Measurements from ENCODE around the gene C16orf95. TPM values are rescaled to one million over a fixed set of nuclear protein-coding genes. Genes with fewer than 3 reads are reported as not detected.

Gene C16orf95
- total and polyA plus RNA-seq, 9 donors, result 2.1 to 3.4 (median 2.8) TPM

- Histone ChIP-seq H3K27me3 (ENCODE audit: control insufficient read depth, insufficient read depth, low read length) (no peaks in the 10 kb centered on the region), H3K9me3 (replicated peaks; ENCODE audit: control insufficient read depth, low read depth, low read length) (no peaks in the 10 kb centered on the region), H3K27ac (ENCODE audit: low read length) (no peak overlapping the region), H3K4me1 (ENCODE audit: control insufficient read depth, insufficient read depth, low read length) (no peaks in the 10 kb centered on the region), H3K4me3 (ENCODE audit: low read length) (no peak overlapping the region), H3K36me3 (ENCODE audit: control insufficient read depth, insufficient read depth, low read length) (peaks cover 77% of the 10 kb centered on the region)
- DNase-seq, result no peak
- WGBS (ENCODE audit: insufficient coverage), result 87% methylated on average over 14 of the region's 15 CpGs
Measured at GRCh38 chr16:87333101-87333500, 15.9 kb upstream of the C16orf95 start.

DNA sequence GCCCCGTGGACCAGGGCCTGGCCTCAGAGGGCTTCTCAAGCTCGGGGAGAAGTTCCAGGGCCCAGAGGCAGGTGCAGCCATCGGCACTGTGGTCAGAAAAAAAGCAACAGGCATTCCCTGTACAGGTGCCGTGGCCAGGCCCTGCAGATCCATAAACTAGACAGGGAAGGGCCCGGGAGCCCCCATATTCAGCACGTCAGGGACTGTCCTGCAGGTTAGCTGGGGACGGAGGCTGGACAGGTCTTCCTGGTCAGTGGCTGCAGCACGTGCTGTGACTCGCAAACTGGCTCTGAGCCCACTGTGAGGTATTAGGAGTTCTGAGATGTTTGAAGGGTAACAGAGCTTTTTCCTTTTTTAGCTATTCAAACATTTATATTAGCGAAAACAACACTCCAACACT is 15.0 kb upstream of the C16orf95 start:
- H3K27me3 ChIP-seq (ENCODE audit: control insufficient read depth, insufficient read depth, low read length), result no peaks in the 10 kb centered on the region
- H3K4me3 ChIP-seq (ENCODE audit: low read length), result no peak overlapping the region
- H3K36me3 ChIP-seq (ENCODE audit: control insufficient read depth, insufficient read depth, low read length), result peaks cover 81% of the 10 kb centered on the region
- H3K27ac ChIP-seq (ENCODE audit: low read length), result no peak overlapping the region
- no peak for DNase-seq
- 90% methylated on average over 5 of the region's 10 CpGs for WGBS (ENCODE audit: insufficient coverage)
- H3K4me1 ChIP-seq (ENCODE audit: control insufficient read depth, insufficient read depth, low read length), result no peaks in the 10 kb centered on the region
- H3K9me3 ChIP-seq (replicated peaks; ENCODE audit: control insufficient read depth, low read depth, low read length), result no peaks in the 10 kb centered on the region

DNA sequence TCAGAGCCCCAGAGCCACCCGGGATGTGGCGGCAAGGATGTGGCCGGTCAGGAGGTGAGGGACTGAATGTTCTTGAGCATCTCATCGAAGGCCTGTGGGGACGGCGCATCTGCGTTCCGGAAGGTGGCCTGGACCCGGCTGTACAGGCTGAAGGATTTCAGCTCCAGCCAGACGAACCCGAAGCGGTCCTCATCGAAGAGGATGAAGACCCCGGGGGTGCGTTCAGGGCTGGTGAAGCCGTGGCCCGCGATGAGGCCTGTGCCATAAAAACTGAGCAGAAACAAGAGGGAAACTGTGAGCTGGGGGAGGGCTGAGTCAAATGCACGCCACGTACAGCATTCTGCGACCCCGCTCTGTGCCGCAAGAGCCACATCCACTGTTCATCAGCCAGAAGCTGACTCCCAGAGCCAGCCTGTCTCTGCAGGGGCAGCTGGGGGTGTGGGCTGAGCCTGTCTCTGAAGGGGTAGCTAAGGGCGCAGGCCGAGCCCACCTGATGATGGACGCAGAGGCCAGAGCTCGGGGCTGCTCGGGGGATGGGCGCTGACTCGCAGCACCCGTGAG is 14.1 kb upstream of the C16orf95 start:
- Histone ChIP-seq H3K27ac (ENCODE audit: low read length) (no peak overlapping the region), H3K36me3 (ENCODE audit: control insufficient read depth, insufficient read depth, low read length) (peaks cover 76% of the 10 kb centered on the region), H3K27me3 (ENCODE audit: control insufficient read depth, insufficient read depth, low read length) (no peaks in the 10 kb centered on the region)

GRCh38 chr16:87330646-87331045 is 13.5 kb upstream of the C16orf95 start:
- Histone ChIP-seq H3K4me3 (ENCODE audit: low read length) (no peak overlapping the region), H3K27me3 (ENCODE audit: control insufficient read depth, insufficient read depth, low read length) (no peaks in the 10 kb centered on the region), H3K27ac (ENCODE audit: low read length) (no peak overlapping the region), H3K4me1 (ENCODE audit: control insufficient read depth, insufficient read depth, low read length) (no peaks in the 10 kb centered on the region), H3K36me3 (ENCODE audit: control insufficient read depth, insufficient read depth, low read length) (peaks cover 69% of the 10 kb centered on the region), H3K9me3 (replicated peaks; ENCODE audit: control insufficient read depth, low read depth, low read length) (no peaks in the 10 kb centered on the region)
- WGBS (ENCODE audit: insufficient coverage), result 84% methylated on average over 11 of the region's 15 CpGs
- no peak for DNase-seq

More for the DNA sequence above, 14.1 kb upstream of the C16orf95 start:
- no peaks in the 10 kb centered on the region for H3K9me3 ChIP-seq (replicated peaks; ENCODE audit: control insufficient read depth, low read depth, low read length)
- 82% methylated on average over 31 of the region's 31 CpGs for WGBS (ENCODE audit: insufficient coverage)
- no peak overlapping the region for H3K4me3 ChIP-seq (ENCODE audit: low read length)
- DNase-seq, result no peak
- H3K4me1 ChIP-seq (ENCODE audit: control insufficient read depth, insufficient read depth, low read length), result no peaks in the 10 kb centered on the region

GRCh38 chr16:87330257-87330624 is 13.0 kb upstream of the C16orf95 start:
- Histone ChIP-seq H3K4me1 (ENCODE audit: control insufficient read depth, insufficient read depth, low read length) (no peaks in the 10 kb centered on the region), H3K27ac (ENCODE audit: low read length) (no peak overlapping the region), H3K9me3 (replicated peaks; ENCODE audit: control insufficient read depth, low read depth, low read length) (no peaks in the 10 kb centered on the region), H3K36me3 (ENCODE audit: control insufficient read depth, insufficient read depth, low read length) (peaks cover 66% of the 10 kb centered on the region), H3K27me3 (ENCODE audit: control insufficient read depth, insufficient read depth, low read length) (no peaks in the 10 kb centered on the region), H3K4me3 (ENCODE audit: low read length) (no peak overlapping the region)
- WGBS (ENCODE audit: insufficient coverage), result 95% methylated on average over 10 of the region's 11 CpGs
- DNase-seq, result no peak

GRCh38 chr16:87329436-87330256 is 12.5 kb upstream of the C16orf95 start:
- DNase-seq, result no peak
- WGBS (ENCODE audit: insufficient coverage), result 95% methylated on average over 19 of the region's 20 CpGs
- H3K36me3 ChIP-seq (ENCODE audit: control insufficient read depth, insufficient read depth, low read length), result peaks cover 60% of the 10 kb centered on the region
- no peaks in the 10 kb centered on the region for H3K27me3 ChIP-seq (ENCODE audit: control insufficient read depth, insufficient read depth, low read length)
- no peaks in the 10 kb centered on the region for H3K9me3 ChIP-seq (replicated peaks; ENCODE audit: control insufficient read depth, low read depth, low read length)
- H3K4me3 ChIP-seq (ENCODE audit: low read length), result no peak overlapping the region
- H3K27ac ChIP-seq (ENCODE audit: low read length), result no peak overlapping the region
- H3K4me1 ChIP-seq (ENCODE audit: control insufficient read depth, insufficient read depth, low read length), result peaks cover 4% of the 10 kb centered on the region

- Histone ChIP-seq H3K36me3 (ENCODE audit: control insufficient read depth, insufficient read depth, low read length) (peaks cover 54% of the 10 kb centered on the region), H3K27ac (ENCODE audit: low read length) (no peak overlapping the region), H3K9me3 (replicated peaks; ENCODE audit: control insufficient read depth, low read depth, low read length) (no peaks in the 10 kb centered on the region), H3K27me3 (ENCODE audit: control insufficient read depth, insufficient read depth, low read length) (no peaks in the 10 kb centered on the region), H3K4me3 (ENCODE audit: low read length) (no peak overlapping the region), H3K4me1 (ENCODE audit: control insufficient read depth, insufficient read depth, low read length) (peaks cover 7% of the 10 kb centered on the region)
- no peak for DNase-seq
- 82% methylated on average over 11 of the region's 12 CpGs for WGBS (ENCODE audit: insufficient coverage)
Measured at GRCh38 chr16:87328846-87329245, 11.7 kb upstream of the C16orf95 start.

DNA sequence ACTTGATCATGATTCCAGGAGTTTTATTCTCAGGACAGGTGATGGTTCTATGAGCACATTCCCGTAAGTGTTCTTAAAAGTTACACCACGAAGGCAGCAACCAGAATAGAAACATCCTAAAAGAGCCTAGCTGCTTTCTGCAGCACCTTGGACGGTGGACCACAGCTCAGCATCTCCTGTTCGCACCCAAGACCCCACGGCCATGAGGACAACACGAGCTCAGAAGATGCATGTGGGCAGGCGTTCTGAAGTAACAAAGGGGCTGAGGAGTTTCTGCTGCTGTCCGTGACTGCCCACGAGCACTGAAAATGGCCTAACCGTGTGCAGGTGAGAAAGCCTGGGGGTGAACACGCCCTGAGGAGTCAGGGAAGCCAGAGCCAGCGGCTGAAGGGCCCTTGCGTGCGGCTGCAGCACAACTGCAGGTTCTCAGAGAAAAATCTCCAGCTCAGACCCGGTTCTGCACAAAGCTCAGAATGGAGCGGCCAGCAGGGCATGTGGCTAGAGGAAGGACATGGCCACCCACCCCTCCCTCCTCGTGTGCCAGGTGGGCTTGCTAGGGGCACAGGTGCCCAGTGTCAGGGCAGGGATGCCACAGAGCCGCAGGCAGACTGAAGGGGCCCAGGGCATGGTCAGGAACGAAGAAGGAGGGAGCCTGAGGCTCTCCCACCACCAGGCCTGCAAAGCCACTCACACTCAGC is 10.8 kb upstream of the C16orf95 start:
- H3K4me1 ChIP-seq (ENCODE audit: control insufficient read depth, insufficient read depth, low read length), result peaks cover 7% of the 10 kb centered on the region
- no peak for DNase-seq
- no peak overlapping the region for H3K27ac ChIP-seq (ENCODE audit: low read length)
- no peak overlapping the region for H3K4me3 ChIP-seq (ENCODE audit: low read length)
- H3K9me3 ChIP-seq (replicated peaks; ENCODE audit: control insufficient read depth, low read depth, low read length), result no peaks in the 10 kb centered on the region
- H3K36me3 ChIP-seq (ENCODE audit: control insufficient read depth, insufficient read depth, low read length), result peaks cover 47% of the 10 kb centered on the region
- 87% methylated on average over 18 of the region's 19 CpGs for WGBS (ENCODE audit: insufficient coverage)
- H3K27me3 ChIP-seq (ENCODE audit: control insufficient read depth, insufficient read depth, low read length), result no peaks in the 10 kb centered on the region

GRCh38 chr16:87326151-87326571 is 9.0 kb upstream of the C16orf95 start:
- no peaks in the 10 kb centered on the region for H3K27me3 ChIP-seq (ENCODE audit: control insufficient read depth, insufficient read depth, low read length)
- peaks cover 30% of the 10 kb centered on the region for H3K36me3 ChIP-seq (ENCODE audit: control insufficient read depth, insufficient read depth, low read length)
- WGBS (ENCODE audit: insufficient coverage), result 80% methylated on average over 10 of the region's 11 CpGs
- peaks cover 7% of the 10 kb centered on the region for H3K4me1 ChIP-seq (ENCODE audit: control insufficient read depth, insufficient read depth, low read length)
- H3K27ac ChIP-seq (ENCODE audit: low read length), result no peak overlapping the region
- H3K9me3 ChIP-seq (replicated peaks; ENCODE audit: control insufficient read depth, low read depth, low read length), result no peaks in the 10 kb centered on the region
- DNase-seq, result no peak
- H3K4me3 ChIP-seq (ENCODE audit: low read length), result no peak overlapping the region

DNA sequence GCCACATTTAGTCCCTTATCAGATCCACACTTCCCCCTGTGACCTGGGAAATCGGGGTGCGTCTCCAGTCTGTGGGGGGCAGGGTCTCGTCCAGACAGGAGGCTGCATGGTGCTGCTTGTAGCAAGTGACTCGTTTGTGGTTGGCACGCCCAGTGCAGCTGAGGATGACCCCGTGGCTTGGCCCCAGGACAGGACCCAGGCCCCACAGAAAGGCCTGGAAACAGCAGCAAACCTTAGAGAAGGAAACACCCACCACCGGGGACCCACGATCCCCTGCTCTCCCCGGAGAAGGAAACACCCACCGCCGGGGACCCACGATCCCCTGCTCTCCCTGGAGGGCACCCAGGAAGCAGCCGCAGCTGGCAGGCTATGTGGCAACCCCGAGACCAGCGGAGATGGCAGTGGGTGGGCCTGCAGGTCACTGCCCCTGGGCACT is 8.2 kb upstream of the C16orf95 start:
- WGBS (ENCODE audit: insufficient coverage), result 69% methylated on average over 15 of the region's 15 CpGs
- Histone ChIP-seq H3K4me1 (ENCODE audit: control insufficient read depth, insufficient read depth, low read length) (peaks cover 7% of the 10 kb centered on the region), H3K27me3 (ENCODE audit: control insufficient read depth, insufficient read depth, low read length) (no peaks in the 10 kb centered on the region), H3K36me3 (ENCODE audit: control insufficient read depth, insufficient read depth, low read length) (peaks cover 23% of the 10 kb centered on the region), H3K4me3 (ENCODE audit: low read length) (no peak overlapping the region), H3K27ac (ENCODE audit: low read length) (no peak overlapping the region), H3K9me3 (replicated peaks; ENCODE audit: control insufficient read depth, low read depth, low read length) (no peaks in the 10 kb centered on the region)
- no peak for DNase-seq
